MV-4-11 (cell line): ENCODE measurements around the gene RERG.

Experiments used
- DNase-seq: peaks from one replicate; lab custom pipeline; 2025; lab: John Stamatoyannopoulos, UW

RERG gene

DNA sequence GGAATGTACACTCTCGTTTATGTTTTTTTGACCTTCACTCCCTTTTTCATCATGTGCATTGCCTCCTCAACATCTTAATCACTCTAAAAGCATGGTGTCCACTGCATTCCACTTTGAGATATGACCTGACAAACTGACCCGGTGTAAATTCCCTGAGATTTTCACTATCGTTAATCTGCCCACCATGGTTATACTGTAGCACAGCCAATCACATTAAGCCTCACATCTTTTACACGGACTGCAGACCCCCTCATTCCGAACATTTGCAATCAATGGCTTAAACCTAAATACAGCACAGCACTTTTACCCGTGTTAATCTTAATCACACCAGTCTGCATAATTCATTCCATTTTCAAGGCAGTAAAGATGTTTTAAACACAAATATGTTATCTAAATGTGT, 2.4 kb downstream of the RERG start:
- DNase-seq = no peak

DNA sequence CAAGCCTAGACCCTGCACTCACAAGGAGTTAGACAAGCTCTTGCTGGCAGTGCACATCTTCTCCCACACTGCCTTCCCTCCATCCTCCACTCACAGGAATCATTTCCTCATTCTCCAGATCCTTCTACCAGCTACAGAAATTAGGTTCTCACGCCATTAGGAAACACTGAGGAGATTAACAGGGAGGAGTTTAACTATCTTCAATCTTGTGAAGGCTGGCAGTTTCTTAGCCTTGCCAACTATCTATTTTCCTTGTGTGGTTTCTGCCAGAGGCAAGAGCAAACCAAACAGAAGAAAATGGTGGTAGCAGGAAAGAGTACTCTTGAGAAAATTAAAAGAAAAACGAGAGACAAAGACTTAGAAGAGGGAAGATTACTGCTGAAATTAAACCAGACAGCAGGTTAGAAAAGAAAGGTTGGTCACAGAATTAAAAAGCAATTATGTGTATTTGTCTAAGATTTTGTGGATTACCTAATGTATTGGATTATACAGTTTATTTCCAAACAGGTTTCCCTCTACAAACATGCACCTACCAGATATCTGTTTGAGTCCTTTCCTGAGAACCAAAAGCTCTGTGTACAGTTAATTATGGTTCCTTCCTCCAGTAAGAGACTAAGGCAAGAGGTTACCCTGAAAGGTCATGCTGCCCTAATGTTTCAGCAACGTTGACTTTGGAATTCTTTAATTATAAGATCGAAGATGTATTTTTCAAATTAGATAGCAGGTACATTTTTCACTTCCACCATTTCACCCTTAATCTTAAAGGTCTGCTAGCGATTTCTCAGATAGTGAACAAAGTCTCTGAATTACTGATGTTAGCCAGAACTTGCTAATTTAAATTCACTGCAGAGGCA, 5.0 kb downstream of the RERG start:
- DNase-seq = no peak

DNA sequence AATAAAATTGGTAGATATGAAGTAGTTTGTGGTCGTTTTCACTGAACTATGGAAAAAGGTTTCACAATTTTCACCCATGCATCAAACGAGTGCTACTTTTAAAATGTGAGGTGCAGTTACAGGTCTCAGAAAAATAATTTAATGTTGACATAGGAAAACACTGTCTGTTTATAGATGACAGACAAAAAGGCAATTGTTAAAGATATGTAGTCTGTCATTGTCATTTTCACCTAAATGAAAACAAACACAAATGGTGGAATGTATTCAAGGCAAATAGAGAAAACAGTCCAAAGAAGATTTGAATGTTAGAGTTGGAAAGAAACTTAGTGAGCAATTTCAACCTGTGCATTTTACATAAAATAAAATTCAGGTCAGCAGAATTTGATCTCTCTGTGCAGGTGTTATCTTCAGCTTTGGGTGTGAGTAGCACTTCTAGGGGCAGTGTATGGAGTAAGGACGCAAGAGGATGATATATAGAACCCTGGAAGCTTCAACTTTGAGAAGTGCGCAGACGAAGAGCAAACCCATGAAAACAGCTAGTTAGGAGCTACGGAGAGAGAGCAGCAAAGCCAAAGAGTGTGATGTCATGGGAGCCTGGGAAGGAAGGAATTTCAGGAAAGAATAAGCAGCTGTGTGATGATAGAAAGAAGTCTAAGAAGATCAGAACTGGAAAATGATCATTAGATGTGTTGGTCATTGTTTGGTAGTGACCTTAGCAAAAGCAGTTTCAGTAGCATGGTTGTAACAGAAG, 6.2 kb downstream of the RERG start:
- no peak for DNase-seq

DNA sequence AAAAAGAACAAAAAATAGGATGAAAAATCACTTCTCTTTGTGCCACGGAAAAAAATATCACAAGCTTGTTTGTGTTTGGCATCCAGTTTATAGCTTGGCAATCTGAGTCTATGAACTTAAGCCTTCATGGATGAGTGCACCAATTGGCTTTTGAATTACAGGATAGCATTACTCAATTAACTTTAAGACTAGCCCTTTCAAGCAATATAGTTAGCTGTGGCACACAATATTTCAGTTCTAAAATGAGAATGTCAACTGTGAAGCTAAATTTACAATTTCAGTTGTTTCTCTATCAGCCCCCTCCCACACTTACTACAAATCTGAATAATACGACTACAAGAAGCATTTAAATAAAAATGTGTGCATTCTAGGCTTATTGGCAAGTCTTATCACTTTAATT, 8.3 kb downstream of the RERG start:
- no peak for DNase-seq

DNA sequence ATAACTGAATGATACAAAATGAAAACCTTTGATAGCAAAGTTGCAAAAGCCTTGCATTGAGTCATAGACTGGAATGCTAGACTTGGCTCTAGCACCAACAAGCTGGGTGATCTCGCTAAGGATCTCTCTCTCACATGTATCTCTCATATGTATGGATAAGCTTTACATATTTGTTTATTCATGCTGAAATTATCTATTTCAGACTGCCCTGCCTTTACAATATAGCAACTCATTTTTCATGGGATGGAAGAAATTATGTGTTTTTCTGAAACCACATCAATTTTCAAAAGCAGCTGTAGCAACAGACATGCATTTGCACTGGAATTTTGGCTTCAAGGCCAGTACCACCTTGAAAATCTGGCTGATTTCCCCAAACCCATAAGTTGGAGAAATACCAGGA, 11.4 kb downstream of the RERG start:
- no peak for DNase-seq

DNA sequence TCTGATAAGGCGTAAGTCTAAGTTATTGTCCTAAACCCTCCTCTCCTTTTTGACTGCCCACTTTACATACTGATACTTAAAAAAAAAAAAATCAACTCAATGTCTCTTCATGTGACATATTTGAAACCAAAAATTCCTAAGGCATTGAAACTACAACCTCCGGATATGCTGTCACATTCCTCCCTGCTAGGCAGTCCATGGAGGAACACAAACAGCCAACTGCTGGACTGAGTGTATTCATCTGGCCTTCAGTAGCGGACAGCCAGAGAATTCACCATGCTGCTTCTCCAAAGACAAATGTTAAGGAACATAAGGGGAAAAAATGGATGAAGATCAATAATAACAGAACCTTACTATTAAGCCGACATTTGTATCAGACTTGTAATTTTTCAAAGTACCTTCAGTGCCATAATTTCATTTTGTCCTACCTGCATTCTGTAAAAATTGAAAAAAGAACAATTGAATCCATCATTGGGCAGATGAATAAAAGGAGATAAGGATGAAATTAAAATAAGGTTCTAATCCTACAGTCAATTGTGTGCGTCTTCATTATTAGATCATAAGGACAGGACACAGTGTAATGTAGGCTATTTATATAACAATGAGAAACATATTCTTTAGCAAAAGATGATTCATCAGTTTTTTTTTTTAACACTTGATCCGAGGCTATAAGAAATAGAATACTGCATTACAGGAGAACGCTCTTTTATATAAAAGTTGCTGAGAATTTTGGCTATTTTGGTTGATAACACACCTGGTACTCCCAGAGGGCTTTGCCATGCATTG, 12.2 kb downstream of the RERG start:
- no peak for DNase-seq

DNA sequence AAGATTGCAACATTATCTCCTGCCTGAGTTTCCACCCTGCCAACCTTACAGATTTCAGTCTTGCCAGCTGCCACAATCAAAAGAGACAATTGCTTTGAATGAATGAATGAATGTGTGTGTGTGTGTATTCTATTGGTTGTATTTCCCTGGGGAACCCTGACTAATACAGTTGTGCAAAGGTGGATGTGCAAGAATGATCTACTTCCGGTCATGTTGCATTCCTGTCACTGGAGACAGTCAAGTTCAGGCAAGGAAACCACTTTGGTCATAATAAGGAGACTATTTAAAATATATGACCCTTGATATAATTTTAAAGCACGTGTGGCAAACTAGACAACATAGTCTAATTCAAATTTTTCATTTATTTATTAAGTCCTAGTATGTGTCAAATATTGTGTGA, 13.1 kb downstream of the RERG start:
- DNase-seq = no peak

DNA sequence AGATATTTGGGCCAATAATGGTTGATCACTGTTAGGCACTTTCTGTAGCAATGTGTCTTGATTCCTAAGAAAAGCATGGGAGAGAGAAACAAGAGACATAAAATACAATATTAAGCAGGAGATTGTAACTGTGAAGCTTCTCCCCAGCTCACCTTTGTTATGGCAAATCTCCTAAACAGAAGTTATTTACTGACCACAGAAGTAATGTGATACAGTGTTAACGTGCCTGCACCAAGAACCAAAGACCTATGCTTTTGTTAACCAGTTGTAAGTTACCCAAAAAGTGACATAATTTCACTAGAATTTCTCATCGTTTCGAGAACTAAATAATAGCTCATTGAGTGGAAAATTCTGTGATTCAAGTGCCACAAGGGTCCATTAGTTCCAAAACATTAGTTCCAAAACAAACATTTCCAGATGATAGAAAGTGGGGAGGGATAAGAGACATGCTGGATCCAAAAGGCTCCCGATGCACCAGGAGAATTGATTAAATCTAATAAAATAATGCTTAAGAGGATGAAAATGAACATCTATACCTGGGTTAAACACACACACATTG, 14.3 kb downstream of the RERG start:
- no peak for DNase-seq

DNA sequence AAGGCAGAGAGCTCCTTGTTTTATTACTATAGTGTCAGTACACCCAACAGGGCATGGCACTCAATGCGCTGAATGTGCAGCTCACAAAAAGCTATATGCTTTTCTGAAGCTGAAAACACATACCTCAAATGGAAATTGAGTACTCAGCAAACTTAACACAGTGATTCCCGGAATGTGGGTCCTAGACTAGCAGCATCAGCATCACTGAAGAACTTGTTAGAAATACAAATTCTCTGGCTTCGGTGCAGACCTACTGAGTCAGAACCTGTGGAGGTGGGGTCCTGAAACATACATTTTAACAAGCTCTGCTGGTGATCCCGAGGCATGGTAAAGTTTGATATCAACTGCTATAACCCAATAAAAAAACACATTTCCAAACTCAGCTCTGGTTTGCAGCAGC, 14.9 kb downstream of the RERG start:
- no peak for DNase-seq

DNA sequence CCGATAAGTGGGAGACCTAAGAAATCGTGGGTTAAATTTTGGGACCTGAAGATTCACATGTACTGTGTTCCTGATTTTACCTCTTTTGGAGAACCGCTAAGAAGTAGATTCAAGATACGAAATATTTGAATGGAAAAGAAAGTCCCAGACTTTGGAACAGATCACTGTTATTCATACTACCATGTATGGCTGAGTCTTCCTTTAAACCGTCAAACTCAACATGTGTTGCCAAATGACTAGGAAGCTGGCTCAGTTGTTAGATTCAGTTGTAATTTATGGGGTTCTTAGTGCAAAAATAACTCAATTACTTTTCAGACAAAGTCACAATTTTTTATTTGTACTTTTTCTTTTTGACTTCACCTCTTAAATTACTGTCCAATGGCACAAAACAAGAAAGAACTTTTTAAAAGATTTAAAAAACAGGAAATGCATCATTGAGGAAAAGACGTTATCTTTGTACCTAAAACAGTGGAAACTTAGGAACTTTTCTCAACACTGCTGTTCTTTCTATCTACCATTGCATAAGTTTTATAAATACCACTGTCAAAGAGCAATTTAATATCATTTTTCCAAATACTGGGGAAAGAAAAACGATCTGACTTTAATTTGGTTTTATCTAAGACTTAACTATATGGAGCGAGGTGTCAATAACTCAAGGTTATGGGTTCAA, 15.7 kb downstream of the RERG start:
- no peak for DNase-seq

DNA sequence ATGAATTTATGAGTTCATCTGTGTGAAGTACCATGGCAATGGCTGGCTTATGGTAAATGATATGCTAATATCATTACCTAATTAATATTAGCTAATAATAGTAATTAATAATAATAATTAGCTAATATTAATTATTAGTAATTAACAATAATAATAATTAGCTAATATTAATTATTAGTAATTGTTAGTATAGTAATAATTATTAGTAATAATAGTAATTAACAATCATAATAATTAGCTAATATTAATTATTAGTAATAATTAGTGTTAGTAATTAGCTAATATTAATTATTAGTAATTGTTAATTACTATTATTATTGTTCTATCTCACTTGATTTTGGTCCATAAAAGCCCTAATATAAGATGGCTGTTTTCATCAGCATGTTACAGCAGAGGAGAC, 19.8 kb downstream of the RERG start:
- DNase-seq = no peak

DNA sequence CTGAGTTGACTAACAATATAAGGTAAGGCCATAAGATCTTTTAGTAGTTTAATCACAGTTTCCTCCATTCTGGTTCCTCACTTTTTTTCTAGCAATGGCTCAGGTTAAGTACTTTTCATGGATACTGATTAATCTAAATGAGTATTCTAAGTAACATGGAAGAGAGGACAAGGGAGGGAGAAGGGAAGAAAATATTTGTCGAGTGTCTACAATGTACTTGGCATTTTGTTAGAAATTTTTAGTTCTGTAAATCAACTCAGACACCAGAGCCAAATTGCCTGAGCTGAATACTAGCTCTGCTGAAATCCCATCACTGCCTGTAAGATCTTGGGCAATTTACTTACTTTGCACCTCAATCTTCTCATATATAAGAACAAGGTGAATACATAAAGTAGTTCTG, 20.2 kb downstream of the RERG start:
- DNase-seq = no peak

DNA sequence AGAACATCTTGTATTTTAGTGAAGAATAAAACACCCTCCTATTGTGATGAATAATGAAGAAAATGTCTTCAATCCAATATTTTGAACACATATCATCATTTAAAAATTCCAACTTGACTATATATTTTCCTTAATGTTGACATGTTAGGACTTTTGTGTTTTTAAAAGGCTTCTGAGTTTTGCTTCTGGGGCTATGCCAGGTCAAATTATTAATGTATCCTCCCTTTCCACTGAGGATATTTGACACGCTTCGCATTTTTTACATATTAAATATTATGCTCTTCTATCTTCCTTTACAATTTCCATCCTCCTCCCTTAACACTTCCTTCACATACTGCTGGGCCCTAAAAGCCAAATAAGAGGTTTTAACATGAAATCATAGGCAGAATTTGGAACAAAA, 20.6 kb downstream of the RERG start:
- no peak for DNase-seq

DNA sequence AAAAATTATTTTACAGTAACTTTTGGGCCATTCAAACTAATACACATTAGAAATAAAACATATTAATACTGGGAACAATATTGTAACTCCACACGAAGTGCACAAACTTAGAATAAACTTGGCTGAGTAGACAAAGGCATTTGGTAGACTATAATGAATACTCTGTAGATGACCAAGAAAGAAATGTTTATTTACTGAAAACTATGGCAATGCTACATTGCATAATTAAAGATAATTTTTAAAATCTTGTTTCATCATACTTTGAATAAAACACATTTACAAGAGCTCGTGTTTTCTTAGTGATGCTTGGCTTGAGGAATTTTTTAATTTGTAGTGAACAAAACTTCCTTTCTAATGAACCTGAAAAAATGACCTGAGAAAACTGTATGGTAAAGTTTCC, 21.3 kb downstream of the RERG start:
- DNase-seq = no peak

DNA sequence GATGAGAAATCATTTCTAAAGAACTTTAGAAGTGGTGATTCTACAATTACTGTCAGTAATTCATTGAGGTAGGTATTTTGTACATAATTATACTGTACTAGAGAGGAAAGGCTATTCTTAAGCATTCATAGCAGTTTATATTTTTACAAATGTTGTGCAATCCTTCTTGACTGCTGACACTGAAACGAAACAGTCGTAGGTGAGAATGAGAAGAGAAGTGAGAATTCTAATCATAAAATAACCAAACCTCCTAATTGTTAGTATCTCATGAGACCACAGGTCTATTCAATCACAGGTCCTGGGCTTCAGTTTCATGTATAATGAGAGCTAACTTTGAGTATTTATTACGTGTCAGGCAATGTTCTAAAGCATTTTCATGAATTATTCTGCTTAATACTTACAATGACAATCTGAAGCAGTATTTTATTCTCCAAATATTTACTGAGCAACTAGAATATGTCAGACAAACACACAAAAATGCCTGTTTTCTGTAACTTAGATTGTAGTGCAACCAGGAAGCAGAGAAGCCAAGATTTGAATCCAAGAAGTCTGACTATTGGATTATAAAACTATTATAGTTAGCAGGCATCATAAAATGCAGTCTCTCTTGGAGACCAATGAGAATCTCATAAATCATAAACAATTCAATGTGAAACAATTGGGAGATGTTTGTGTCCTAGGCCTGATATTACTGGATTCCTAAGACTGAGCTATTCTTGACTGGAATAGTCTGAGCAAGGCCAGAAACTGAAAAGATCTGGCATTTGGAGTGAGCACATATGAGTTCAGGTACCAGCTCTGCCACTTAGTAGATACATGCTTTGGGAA, 24.3 kb downstream of the RERG start:
- no peak for DNase-seq

DNA sequence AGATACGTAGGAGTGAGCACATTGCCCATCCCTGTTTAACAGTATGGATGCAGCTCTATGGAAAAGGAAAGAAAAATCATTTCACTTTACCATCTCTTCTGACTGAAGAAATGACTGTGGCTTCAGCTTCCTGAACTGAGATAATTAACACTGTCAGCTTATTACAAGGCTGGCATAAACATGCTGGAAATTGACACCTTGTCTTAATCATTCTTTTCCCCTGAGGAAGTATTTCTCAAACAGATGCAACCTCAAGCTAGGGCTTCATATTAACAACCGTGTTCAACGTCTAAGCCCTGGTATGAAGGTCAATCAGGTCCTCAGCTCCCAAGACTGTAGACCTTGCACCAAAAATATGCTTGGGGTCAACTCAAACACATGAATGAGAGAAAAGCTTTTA, 25.0 kb downstream of the RERG start:
- DNase-seq = no peak

DNA sequence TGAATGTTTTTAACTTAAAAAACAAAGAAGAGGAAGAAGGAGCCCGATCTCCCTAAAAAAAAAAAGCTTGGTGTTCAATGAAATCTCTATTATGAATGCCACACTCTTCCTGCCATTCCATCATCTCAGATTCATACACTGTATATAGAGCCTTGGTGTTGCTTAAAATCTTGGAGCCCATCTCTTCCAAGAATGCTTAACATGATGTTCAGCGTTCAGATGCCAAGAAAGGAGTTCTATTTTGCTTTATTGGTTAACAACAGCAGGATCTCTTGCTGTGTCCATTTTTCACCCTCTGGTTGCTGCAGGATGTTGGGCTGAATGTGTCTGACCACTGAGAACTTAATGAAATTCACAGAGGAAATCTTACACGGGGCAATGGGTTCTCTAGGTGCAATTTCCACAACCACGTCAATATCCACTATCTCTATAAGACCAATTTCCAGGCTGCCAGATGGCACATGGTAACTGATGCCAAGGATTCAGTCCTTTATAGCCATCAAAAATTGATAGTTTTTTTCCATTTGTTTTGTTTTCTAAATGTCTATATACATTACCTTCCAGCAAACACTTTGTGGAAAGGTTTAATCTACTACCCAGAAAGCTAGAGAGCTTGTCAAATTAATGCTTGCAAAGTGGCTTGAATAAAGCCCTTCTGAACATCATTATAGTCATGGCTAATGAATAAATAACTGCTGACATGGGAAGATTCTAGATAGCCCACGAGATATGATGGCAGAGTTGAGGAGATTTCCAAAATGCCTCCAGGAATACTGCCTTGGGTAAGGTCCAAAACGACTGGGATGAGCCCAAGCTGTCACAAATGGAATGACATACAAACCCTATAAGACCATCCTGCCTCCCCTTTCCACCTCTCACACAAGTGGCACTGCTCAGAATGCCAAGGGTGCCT, 26.5 kb downstream of the RERG start:
- no peak for DNase-seq

DNA sequence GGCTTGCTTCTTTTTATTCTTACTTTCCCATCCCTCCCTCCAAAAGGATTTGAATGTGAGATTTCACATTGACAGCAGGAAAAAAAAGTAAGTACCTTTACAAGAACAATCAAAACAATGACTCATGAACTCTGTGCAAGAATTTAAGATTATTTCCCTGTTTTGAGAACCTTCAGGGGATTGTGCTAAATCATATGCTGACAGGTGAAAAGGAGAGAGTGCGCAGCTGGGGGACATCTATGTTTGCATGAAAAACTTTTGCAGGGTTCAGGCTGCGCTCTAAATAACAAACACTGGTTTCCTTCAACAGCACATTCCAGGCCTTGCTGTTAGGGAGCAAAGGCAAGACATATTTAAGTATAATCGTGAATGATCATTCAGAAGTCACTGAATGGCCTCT, 27.3 kb downstream of the RERG start:
- DNase-seq = no peak

DNA sequence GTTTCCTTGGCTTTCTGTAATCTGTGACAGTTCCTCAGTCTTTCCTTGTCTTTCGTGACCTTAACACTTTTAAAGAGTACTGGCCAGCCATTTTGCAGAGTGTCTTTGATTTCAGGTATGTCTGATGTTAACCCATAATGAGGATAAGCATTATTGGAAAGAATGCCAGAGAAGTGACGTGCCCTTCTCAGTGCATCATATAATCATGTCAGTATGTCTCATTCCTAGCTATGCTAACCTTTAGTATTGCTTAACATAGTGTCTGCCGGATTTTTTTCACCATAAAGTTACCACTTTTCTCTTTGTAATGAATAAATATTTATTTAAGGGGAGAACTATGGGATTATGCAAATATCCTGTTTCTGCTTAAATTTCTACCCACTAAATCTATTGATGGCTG, 28.5 kb downstream of the RERG start:
- no peak for DNase-seq

DNA sequence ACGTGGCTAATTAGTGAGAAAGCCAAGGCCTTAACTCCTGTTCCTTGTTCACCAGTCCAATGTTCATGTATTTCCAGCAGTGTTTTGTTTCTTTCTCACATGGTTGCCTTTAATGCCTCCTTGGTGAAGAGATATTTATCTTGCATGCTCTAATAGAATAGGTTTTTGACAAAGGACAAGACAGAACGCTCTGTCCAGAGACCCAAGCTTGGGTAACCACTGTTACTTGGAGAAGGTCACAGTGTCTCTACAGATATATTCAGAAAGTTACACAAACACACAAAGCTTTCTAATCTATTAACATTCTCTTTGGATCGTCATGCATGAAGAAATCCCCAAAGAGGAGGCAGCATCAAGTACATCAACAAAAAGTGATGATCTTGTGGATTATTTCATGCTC, 33.1 kb downstream of the RERG start:
- no peak for DNase-seq
